Neural crest cell (in vitro differentiated cells): ENCODE measurements around the gene RIPOR2. TPM values are rescaled to one million over a fixed set of nuclear protein-coding genes. Genes with fewer than 3 reads are reported as not detected.

Experiments
- DNase-seq: peaks from one replicate; pipeline ENCODE4 v3.0.0; 2021; ENCODE audit warnings: low read depth, mixed read lengths, low spot score
- H3K27ac Mint-ChIP-seq: one replicate; pipeline ENCODE4 v1.8.0; 2021; ENCODE audit warnings: mild to moderate bottlenecking, mixed read lengths; ENCODE audit not compliant: unreplicated experiment
- H3K27me3 Mint-ChIP-seq: 2 replicates; pipeline ENCODE4 v1.8.0; 2021; ENCODE audit warnings: low read depth, mild to moderate bottlenecking, mixed read lengths
- H3K36me3 Mint-ChIP-seq: 2 replicates; pipeline ENCODE4 v1.8.0; 2021; ENCODE audit warnings: low read depth, mild to moderate bottlenecking, mixed read lengths
- H3K4me1 Mint-ChIP-seq: 2 replicates; pipeline ENCODE4 v1.8.0; 2021; ENCODE audit warnings: mixed read lengths
- H3K4me3 Mint-ChIP-seq: one replicate; pipeline ENCODE4 v1.8.0; 2021; ENCODE audit warnings: mild to moderate bottlenecking, mixed read lengths
- H3K9me3 Mint-ChIP-seq: 2 replicates; pipeline ENCODE4 v1.8.0; 2021; ENCODE audit warnings: mixed read lengths
- total RNA-seq: library from RNA; stranded (reverse); gene quantifications from 2 replicates; pipeline ENCODE4 v1.2.1, GENCODE V29; 2021
- TF ChIP-seq, protein P1 (sequence below): fragments of 200-600 bp; sonication (generic); conservative IDR thresholded peaks from 2 replicates; pipeline ENCODE4 v1.5.0; 2021; ENCODE audit warnings: antibody characterized with exemption, mild to moderate bottlenecking

The RIPOR2 gene
- total RNA-seq, 1 donor from 2014 or later, result 3.5 TPM

DNA sequence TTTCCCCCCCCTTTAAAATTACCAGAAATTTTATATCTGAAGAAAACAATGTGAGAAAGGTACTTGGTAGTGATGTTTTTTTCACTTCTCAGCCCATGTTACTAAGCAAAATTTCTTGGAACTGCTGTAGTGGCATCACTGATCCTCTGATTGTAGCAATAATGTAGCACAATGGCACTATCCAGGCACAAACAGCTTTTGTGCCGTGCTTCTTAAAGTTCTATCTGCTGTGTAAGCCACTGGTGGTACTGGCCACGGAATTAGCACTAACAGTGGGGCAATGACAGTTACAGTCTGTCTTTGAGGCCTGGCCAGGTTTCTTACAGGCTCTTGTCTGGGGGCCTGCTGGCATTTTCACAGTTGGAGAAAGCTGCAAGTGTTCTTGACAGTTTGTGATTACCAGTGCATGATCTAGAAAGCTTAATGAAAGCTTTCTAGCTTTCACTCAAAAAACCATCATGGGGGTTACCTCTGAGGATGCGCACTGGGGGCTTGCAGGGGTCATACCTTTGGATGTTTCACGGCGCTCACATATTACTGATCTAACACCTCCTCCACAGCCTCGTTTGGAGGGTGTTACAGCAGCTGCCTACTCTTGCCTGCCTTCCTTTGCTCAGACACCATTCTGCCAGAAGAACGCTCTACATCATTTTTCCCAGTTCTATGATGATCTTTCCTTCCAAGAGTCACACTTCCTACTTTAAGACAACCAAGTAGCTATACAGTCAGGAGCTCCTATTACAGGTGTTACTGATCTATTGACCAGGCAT, 78.7 kb downstream of the RIPOR2 start:
- no peaks in the 10 kb centered on the region for H3K27me3 Mint-ChIP-seq
- peaks cover 7% of the 10 kb centered on the region for H3K4me1 Mint-ChIP-seq
- no peaks in the 10 kb centered on the region for H3K9me3 Mint-ChIP-seq
- TF ChIP-seq, protein P1, sequence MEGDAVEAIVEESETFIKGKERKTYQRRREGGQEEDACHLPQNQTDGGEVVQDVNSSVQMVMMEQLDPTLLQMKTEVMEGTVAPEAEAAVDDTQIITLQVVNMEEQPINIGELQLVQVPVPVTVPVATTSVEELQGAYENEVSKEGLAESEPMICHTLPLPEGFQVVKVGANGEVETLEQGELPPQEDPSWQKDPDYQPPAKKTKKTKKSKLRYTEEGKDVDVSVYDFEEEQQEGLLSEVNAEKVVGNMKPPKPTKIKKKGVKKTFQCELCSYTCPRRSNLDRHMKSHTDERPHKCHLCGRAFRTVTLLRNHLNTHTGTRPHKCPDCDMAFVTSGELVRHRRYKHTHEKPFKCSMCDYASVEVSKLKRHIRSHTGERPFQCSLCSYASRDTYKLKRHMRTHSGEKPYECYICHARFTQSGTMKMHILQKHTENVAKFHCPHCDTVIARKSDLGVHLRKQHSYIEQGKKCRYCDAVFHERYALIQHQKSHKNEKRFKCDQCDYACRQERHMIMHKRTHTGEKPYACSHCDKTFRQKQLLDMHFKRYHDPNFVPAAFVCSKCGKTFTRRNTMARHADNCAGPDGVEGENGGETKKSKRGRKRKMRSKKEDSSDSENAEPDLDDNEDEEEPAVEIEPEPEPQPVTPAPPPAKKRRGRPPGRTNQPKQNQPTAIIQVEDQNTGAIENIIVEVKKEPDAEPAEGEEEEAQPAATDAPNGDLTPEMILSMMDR, result no peak
- H3K4me3 Mint-ChIP-seq, result no peak overlapping the region
- H3K27ac Mint-ChIP-seq, result no peak overlapping the region
- H3K36me3 Mint-ChIP-seq, result no peaks in the 10 kb centered on the region
- DNase-seq, result no peak

DNA sequence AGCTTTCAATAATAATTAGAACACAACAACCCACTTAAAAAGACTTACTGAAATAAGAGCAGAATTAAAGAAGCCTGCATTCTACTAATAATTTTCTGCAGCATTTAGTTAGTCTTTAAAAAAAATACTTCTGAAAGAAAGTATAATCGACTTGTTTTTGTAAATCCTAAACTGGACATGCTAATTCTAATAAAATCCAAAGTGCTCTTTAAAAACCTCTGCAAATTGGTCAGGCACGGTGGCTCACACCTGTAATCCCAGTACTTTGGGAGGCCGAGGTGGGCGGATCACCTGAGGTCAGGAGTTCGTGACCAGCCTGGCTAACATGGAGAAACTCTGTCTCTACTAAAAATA, 79.5 kb downstream of the RIPOR2 start:
- Mint-ChIP-seq H3K9me3 (no peaks in the 10 kb centered on the region), H3K36me3 (no peaks in the 10 kb centered on the region), H3K4me1 (peaks cover 11% of the 10 kb centered on the region), H3K27me3 (no peaks in the 10 kb centered on the region), H3K4me3 (no peak overlapping the region), H3K27ac (no peak overlapping the region)
- no peak for DNase-seq
- TF ChIP-seq, protein P1, result no peak

DNA sequence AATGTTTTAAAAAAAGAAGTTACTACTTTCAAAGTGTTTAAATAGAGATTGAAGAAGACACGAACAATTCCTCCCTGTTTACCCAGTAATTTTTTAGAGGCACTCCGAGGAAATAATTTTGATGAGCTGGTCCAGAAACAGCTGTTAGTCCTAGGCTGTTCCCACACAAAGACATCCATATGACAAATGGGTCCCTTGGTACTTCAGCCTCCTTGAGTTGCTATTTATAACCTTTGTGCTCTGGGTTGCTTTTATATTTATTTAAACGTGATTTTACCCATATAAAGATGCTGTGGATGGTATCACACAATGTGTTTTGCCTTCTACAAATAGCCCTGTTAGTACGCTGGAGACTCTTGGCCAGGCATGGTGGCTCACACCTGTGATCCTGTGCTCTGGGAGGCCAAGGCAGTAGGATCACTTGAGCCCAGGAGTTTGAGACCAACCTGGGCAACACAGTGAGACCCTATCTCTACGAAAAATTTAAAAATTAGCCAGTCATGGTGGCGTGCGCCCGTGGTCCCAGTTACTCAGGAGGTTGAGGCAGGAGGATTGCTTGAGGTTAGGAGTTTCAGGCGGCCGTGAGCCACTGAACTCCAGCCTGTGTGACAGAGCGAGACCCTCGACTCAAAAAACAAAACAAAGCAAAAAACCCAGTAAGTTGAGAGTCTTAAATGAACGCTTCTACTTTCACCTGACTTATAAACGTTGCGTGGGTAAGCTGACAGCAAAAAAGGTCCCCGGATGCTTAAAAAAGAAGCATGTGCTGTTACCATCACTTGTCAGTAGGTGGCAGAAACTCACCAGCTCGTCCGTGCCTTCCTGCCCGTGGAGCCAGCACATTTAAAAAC, 80.1 kb downstream of the RIPOR2 start:
- TF ChIP-seq, protein P1, result peak; percentile 90
- Mint-ChIP-seq H3K9me3 (no peaks in the 10 kb centered on the region), H3K27me3 (no peaks in the 10 kb centered on the region), H3K36me3 (no peaks in the 10 kb centered on the region), H3K4me1 (peaks cover 13% of the 10 kb centered on the region), H3K4me3 (no peak overlapping the region), H3K27ac (no peak overlapping the region)
- DNase-seq, result peak; percentile 55

DNA sequence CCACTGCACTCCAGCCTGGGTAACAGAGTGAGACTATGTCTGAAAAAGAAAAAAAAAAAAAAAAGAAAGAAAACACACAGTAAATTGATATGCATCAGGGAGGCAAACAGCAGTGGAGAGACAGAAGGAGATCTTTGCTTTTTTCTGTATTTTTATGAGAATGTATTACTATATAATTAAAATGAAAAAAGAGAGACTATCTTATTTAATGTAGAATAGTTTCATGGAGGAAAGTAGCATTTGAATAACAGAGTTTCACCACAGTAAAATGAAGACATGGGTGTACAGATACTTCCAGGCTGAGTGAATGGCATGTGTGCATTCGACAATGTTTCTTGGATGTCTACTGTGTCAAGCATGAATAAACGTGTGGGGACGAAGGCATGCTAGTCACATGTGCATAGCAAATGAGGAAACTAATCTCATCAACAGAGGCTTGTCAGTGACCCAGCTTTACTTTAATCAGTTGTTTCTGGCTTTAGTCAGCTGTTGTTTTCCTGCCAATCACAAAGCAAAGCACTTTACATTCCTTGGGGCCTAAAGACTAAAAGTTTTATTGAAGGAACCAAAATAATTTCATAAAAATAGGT, 81.6 kb downstream of the RIPOR2 start:
- Mint-ChIP-seq H3K27me3 (no peaks in the 10 kb centered on the region), H3K4me3 (no peak overlapping the region), H3K4me1 (peaks cover 13% of the 10 kb centered on the region), H3K27ac (no peak overlapping the region), H3K36me3 (no peaks in the 10 kb centered on the region), H3K9me3 (no peaks in the 10 kb centered on the region)
- TF ChIP-seq, protein P1, result no peak
- no peak for DNase-seq

DNA sequence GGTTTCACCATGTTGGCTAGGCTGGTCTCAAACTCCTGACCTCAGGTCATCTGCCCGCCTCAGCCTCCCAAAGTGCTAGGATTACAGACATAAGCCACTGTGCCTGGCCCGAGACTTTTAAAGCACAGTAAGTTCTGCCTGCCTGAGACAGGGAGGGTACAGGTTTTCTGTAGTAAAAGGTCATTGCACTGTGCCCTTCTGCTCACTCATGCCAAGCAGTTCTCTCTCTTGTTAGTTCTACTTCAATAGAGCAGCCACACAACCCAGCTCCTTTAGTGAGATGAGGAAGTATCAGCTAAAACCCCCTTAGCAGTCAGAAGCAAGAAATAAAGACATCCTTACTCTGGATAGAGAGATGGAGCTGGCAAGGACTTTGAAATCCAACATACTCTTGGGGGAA, 84.7 kb downstream of the RIPOR2 start:
- TF ChIP-seq, protein P1, result no peak
- Mint-ChIP-seq H3K27me3 (no peaks in the 10 kb centered on the region), H3K36me3 (no peaks in the 10 kb centered on the region), H3K4me1 (peaks cover 26% of the 10 kb centered on the region), H3K4me3 (no peak overlapping the region), H3K9me3 (no peaks in the 10 kb centered on the region), H3K27ac (no peak overlapping the region)
- DNase-seq, result no peak
